Stimulated activated CD4-positive, alpha-beta T cell treated with anti-CD3 and anti-CD28 coated beads, Interleukin-1b, Interleukin-23, amount 100 ng/mL, for 4 hours (primary cell): ENCODE measurements around the gene DROSHA.
"Not testable (repeated sequence)": the region's sequence is repeated elsewhere in the genome, so short reads cannot be mapped to it uniquely, and the experiment has no call there.

Experiments
- DNase-seq, 2 donors: peaks; one replicate each; pipeline ENCODE4 v3.0.0-alpha.2; 2020; ENCODE audit warnings: low read depth in 2 of 2

Gene DROSHA

DNA sequence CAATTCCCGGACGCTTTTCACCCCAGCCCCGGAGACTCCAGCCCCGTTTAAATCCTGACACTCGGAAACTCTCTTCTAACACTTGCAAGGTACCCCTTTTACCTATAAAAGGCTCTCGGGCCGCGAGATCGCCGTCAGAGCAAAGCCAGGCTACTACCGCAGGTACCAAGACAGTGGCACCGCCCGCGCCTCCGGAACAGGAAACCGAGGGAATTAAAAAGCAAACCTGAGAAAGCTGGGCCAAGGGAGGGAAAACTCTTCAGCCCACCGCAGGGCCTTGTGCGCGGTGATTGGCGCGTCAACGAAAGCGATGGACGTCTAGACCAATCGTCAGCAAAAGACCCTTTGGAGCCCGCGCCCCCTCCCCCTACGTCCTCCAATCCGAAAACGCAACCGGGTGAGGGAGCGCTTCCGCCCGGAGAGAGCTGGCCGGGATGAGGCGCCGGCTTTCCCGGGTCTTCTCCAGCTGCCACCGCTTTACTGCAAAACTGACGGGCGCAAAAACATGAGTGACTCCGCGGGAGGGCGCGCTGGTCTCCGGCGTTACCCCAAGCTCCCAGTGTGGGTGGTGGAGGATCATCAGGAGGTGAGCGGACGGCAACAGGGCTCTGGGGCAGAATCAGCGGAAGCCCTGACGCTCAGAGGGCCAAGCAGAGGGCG lies at the start of gene DROSHA, which contains the start of gene C5orf22:
Gene DROSHA, minus strand, starts transcription at position 206 of the 660 bp plus-strand sequence. CDS start 3,034 bp downstream, outside the sequence.
Gene C5orf22, plus strand, starts transcription at position 414 of the 660 bp plus-strand sequence. Its CDS starts 92 bp downstream, at position 506.
- peak; percentile 84 to 90 for DNase-seq

- no peak for DNase-seq
Measured at GRCh38 chr5:31579558-31579957, 47.7 kb upstream of the DROSHA start.

- no peak for DNase-seq
Measured at GRCh38 chr5:31577438-31577837, 45.5 kb upstream of the DROSHA start.

DNA sequence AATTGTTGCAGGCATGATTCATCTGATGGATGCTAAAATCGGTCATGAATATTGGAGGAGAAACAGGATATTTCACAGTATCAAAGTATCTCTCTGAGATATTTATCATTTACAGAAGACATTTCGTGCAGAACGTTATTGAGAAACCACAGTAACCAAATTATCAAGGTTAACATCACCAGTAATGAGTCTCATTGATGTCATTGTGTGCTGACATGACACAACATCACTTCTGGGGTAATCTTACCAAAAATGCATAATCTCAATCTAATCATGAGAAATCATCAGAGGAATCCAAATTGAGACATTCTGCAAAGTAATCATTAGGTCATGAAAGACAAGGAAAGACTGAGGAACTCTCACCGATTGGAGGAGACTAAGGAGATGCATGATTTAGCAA lies 42.9 kb upstream of the DROSHA start:
- DNase-seq: no peak

DNA sequence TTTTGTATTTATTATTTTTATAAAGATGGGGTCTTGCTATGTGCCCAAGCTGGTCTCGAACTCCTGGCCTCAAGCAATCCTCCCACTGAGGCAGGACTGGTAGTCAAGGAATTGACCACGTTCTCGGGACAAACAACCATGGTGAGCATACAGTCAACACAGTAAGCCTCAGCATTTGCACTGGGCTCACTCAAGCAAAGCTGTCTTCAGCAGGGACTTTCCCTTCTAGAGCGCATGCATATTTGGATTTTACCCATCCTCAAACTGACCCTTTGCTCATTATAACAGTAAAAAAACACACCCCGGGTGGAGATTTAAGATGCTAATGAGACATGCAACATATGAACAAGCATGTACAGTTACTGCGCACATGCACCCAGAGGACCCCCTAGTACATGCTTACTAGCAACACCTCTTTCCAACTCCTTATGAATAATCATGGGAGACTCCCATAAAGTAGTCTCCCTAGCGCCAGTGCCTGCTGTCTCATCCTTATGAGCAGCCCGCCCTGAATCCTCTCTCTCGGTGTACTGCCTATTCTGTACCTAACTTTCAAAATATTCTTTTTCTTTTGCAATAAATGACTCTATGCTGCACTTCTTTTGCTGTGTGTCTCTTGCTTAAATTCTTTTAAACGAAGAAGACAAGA lies 41.7 kb upstream of the DROSHA start:
- DNase-seq: no peak

GRCh38 chr5:31569068-31569467 lies 37.2 kb upstream of the DROSHA start:
- no peak for DNase-seq

GRCh38 chr5:31568302-31568835 lies 36.5 kb upstream of the DROSHA start:
- DNase-seq: no peak

DNA sequence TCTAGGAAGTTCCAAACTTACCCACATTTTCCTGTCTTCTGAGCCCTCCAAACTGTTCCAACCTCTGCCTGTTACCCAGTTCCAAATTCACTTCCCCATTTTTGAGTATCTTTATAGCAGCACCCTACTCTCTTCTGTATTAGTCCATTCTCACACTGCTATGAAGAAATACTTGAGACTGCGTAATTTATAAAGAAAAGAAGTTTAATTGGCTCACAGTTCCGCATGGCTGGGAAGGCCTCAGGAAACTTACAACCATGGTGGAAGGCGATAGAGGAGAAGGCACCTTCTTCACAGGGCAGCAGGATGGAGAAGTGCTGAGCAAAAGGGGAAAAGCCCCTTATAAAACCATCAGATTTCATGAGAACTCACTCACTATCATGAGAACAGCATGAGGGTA lies 34.5 kb upstream of the DROSHA start:
- DNase-seq: not testable (repeated sequence)

DNA sequence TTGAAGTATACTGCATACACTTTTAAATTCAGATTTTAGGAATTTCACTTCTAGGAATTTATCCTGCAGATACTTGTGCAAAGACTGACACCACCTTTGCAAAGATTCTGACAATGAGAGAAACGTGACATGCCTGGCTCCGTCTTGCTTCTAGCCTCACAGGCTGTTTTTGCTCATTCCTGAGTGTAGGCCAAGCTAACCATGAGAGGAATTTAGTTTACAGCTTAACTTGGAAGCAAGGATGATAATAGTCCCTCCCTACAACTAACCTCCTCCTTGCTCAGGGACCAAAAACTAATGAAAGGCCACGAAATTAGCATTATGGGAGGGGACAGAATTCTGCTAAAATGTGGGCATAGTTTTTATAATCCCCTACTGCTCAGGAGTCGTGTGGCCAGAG lies 31.3 kb upstream of the DROSHA start:
- no peak for DNase-seq

GRCh38 chr5:31561946-31562345 lies 30.1 kb upstream of the DROSHA start:
- no peak for DNase-seq

DNA sequence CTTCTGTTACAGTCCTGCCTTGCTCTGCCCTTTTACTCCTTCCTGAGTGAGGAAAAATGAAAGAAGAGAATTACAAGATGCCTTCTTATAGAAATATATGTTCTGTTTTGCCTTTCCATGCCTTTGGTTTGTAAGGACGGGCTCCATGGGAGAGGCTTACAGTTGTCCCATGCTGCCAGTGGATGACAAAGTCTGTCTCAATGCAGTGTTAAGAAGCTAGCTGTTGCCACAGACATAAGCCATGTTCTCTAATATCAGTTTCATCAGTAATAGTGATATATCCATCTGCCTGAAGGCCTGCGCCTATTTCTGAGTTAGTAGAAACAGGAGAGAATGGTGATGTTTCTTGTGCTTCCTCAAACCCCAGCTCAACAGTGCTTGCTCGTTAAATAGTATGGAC lies 28.0 kb upstream of the DROSHA start:
- no peak for DNase-seq

DNA sequence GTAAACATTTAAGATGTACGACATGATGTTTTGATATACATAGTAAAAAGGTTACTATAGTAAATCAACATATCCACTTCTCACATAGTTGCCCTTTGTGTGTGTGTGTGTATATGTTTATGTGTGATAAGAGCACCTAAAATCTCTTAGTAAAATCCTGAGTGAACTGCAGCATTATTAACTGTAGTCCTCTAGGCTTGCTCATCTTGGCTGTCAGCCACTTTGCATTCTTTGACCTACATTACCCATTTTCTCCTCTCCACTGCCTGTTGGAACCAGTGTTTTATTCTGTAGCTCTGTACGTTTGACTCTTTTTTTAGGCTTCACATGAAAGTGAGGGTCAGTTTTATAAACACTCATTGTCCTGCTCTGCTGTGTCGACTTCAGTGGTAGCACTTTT lies 24.6 kb upstream of the DROSHA start:
- no peak for DNase-seq

DNA sequence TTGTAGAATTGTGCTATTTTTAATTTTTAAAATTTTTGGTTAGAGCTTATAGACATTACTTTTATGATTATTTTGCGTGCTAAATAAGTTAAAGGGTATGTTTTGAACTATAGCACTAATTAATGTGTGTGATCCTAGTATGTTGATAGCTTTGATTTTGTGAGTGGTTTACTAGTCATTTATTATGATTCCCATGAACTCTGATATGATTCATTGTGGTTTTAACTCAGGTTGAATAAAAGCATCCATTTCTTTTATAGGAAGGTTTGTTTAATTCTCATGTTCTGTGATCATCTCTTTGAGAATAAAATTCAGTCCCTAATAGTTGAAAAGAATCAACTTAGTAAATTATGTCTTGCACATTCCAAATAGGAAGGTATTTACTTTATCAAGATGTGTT lies 22.7 kb upstream of the DROSHA start:
- DNase-seq: no peak

DNA sequence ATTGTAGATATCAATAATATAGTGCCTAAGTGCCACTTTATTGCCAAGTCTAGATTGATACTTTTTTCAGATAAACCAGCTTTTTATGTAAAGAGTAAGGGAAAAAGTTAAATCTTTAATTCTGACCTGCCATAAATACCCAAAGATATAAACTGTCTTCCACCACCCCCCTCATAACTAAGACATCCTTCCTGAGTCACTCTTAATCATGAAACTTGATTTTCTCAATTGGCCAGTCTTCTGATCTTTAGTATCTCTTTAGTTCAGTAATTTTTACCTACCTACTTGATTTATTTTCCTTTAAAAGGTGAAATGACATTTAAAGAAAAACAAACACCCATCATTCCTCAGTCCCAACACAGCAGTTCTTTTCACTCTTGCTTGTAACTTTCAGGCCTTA lies 22.0 kb upstream of the DROSHA start:
- DNase-seq: no peak

- no peak for DNase-seq
Measured at GRCh38 chr5:31551878-31552277, 20.0 kb upstream of the DROSHA start.

DNA sequence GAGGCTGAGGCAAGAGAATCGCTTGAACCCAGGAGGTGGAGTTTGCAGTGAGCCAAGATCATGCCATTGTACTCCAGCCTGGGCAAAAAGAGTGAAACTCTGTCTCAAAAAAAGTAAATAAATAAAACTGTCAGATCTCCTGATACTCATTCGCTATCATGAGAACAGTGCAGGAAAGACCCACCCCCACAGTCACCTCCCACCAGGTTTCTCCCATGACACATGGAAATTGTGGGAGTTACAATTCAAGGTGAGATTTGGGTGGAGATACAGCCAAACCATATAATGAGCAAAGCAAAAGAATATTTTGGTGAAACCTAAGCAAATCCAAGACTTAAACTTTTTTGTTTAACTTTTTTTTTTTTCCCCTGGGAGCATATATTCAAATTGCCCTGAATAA lies 17.2 kb upstream of the DROSHA start:
- not testable (repeated sequence) for DNase-seq

- no peak for DNase-seq
Measured at GRCh38 chr5:31537851-31538250, 6.0 kb upstream of the DROSHA start.

DNA sequence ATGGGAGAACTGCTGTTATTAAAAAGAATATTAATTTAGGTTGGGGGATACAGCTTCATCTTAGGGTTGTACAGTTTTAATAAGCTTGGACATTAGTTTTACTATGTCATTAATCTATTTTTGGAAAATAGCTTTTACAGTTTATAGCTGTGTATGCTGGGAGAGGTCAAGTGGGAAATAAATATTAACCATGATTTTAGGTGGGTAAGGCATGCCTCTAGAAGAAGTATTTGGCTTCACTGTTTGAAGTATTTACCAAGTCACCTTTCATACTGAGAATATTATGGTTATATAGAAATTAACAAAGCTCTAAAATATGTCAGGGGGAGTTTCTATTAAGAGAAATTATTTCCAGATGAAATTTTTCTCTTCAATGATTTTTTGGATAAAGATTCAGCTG lies 5.5 kb upstream of the DROSHA start:
- no peak for DNase-seq

GRCh38 chr5:31536873-31537272 lies 5.0 kb upstream of the DROSHA start:
- no peak for DNase-seq

DNA sequence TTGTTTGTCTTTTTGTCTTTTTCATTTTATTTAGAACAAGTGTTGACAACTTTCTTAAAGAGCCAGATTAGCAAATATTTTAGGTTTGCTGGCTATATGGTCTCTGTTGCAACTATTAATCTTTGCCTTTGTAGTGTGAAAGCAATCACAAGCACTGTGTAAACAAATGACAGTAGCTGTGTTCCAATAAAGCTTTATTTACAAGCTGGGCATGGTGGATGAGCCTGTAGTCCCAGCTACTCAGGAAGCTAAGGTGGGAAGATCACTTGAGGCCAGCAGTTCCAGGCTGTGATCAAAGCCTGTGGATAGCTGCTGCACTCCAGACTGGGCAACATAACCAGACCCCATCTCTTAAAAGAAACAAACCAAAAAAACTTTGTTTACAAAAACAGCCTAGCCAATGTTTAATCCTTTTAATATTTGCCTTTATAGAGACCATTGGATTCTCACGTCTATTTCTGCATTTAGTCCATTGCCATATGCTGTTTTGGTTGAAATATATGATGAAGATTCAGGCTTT lies 2.7 kb upstream of the DROSHA start:
- no peak for DNase-seq

DNA sequence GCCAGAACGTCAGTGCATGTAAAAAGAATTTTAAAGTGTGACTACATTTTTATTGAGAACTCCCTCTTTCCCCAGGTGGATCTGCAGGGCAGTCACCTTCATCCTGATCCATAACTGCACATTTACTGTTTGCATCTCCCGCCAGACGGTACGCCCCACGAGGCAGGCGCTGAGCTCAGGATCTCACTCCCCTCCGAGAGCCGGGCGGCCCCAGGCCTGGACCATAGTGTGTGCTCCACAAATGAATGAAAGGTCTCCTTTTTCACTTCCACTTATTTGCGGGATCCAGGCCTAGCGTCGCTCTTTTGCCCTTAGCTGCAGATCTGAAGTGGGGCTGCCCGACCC lies 378 bp downstream of the DROSHA start:
- DNase-seq: no peak

- no peak for DNase-seq
Measured at GRCh38 chr5:31530541-31531265, 1.2 kb downstream of the DROSHA start.
